Prostate gland (tissue), 2 donors: ENCODE data around the gene FBXL4.

Source experiments
- CTCF ChIP-seq, 4 experiments: fragments of 200-600 bp in 2 of 4; fragments of 450-650 bp in 2 of 4; sonication (generic) in 2 of 4; IDR thresholded peaks; 1 replicate in 3 of 4; 2 replicates in 1 of 4; pipeline ENCODE4 v1.5.1; 2016 to 2019; ENCODE audit warnings: antibody characterized with exemption in 4 of 4, mild to moderate bottlenecking in 2 of 4, moderate library complexity in 2 of 4
- POLR2A ChIP-seq: fragments of 450-650 bp; IDR thresholded peaks from one replicate; pipeline ENCODE4 v1.6.1; 2016; ENCODE audit warnings: antibody characterized with exemption, mild to moderate bottlenecking
- POLR2AphosphoS5 ChIP-seq: sonication (generic); formaldehyde crosslinking; IDR thresholded peaks from one replicate; pipeline ENCODE4 v1.6.1; 2017; ENCODE audit warnings: antibody characterized with exemption

GRCh38 chr6:98932381-98932780, 15.4 kb downstream of the FBXL4 start:
- TF ChIP-seq CTCF (IDR thresholded peaks at IDR 0.05) (no peak), POLR2AphosphoS5 (no peak), POLR2A (no peak)
